Stimulated activated CD8-positive, alpha-beta memory T cell treated with anti-CD3 and anti-CD28 coated beads, Interleukin-2, amount 100 ng/mL, for 1 hour (primary cell): ENCODE results near the gene FKBP6.
"Not testable (repeated sequence)": the region's sequence is repeated elsewhere in the genome, so short reads cannot be mapped to it uniquely, and the experiment has no call there.

Experiments
- DNase-seq, 2 donors: peaks; one replicate each; pipeline ENCODE4 v3.0.0-alpha.2; 2020; ENCODE audit warnings: low read depth in 2 of 2

The FKBP6 gene

DNA sequence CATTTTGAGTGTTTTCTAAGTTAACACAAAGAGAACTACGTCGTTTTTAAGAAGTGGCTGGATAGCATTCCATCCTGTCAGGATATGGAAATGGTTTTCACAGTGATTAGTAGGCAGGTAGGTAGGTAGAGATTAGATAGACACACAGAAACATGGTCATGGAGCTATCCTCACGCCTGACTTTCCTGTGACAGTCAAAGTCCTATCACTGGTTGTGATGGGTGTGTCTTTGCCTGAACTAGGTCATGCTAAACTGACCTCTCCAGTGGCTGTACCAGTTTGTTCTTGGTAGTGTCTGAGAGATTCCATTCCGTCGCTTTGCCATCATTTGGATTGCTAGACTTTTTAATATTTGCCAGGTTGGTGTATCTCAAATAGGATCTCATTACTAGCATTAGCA is 28.2 kb downstream of the FKBP6 start:
- DNase-seq, result no peak

DNA sequence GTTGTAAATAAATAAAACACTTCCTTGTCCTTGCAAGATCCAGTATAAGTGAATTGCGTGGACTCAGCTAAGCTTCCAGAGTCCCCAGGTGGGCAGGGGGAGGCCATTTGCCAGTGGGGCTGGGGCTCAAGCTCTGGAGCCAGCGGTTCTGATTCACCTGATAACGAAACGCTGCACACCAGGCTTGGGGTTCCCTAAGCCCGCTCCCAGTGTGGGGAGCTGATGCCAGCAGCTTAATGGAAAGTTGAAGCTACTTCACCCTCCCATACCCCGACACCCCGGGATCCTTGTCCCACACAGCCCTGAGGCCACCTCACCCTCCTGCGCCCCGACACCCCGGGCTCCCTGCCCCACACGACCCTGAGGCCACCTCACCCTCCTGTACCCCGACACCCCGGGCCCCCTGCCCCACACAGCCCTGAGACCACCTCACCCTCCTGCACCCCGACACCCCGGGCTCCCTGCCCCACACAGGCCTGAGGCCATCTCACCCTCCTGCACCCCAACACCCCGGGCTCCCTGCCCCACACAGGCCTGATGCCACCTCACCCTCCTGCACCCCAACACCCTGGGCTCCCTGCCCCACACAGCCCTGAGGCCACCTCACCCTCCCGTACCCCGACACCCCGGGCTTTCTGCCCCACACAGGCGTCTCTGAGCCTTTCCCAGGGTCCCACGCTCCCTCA is 30.8 kb downstream of the FKBP6 start:
- no peak for DNase-seq

DNA sequence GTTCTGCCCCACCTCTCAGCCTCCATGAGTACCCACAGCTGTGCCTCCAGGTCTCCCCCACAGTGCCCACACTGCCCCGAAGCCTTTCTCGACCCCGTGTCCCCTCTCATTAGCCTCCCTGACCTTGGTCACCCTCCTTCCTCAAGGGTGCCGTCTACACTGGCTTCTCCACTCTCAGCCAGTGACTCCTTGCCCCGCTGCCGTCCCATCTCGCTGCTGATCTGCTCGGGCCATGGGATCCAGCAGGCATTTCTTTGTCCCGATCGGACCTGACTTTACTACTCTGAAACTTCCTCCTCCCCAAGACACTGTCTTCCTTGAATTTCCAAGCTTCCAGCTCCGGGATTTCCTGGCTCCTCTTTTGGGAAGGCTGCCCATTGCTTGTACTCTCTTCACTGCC is 31.3 kb downstream of the FKBP6 start:
- no peak for DNase-seq

DNA sequence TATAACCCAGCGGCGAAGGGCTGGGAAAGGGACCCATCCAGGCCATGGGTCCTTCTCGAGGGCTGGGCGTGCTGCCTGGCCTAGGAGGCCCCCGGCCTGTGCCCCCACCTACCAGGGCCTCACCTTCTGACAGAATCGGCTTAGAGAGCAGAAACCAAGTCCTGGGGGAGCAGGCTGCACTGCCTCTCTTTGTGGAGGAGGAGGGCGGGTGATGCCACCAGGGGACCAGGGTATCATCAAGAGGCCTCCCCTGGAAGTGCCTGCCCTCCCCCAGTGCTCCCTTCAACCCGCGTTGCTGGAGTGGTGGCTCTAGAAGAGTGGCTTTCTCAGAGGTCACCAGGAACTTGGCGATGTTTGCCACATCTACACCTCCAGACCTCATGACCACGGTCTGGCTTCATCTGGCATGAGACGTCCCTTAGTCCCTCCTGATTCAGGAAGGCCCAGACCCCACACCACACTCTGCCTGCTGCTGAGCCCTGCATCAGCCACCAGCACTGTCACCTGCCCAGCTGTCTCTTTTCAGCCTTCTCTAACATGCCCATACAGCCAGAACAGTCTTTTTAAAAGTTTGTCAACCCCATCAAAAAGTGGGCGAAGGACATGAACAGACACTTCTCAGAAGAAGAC is 31.9 kb downstream of the FKBP6 start:
- no peak for DNase-seq

DNA sequence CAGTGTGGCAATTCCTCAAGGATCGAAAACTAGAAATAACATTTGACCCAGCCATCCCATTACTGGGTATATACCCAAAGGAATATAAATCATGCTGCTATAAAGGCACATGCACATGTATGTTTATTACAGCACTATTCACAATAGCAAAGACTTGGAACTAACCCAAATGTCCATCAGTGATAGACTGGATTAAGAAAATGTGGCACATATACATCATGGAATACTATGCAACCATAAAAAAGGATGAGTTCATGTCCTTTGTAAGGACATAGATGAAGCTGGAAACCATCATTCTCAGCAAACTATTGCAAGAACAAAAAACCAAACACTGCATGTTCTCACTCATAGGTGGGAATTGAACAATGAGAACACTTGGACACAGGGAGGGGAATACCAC is 32.6 kb downstream of the FKBP6 start:
- DNase-seq, result not testable (repeated sequence)

DNA sequence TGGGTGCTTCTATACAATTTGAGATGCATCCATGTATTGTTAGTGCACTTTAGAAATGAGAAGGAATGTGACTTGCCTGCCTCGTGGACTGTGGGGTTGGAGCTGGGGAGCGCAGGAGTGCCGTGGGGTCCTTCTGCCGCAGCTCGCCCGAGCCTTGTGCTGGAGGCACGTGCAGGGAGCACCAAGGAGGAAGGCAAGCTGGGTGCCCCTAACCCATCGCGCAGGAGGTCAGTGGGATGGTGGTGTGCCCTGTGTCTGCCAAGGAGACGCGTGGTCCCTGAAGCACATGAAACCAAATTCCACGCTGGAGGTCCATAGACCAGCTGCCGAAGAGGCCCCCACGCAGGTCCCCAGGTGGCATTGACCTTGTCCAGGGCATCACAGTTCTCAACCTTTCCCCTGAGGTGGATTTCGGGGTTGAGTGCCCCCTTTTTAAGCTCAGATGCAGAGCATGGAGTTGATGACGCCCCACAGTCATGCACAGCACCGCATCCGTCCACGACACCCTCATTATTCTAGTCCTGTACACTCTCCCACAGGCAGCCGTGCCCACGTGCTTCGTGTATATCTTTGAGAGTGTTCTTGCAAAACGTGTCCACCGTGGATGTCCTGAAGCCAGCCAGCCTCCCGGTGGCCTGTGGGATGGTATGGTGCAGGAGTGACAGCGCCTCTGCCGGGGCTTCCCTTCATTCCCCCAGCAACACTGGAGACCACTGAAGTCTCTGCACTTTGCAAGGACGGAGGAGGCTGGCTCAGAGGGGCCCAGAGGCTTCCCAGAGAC is 35.5 kb downstream of the FKBP6 start:
- DNase-seq, result no peak

DNA sequence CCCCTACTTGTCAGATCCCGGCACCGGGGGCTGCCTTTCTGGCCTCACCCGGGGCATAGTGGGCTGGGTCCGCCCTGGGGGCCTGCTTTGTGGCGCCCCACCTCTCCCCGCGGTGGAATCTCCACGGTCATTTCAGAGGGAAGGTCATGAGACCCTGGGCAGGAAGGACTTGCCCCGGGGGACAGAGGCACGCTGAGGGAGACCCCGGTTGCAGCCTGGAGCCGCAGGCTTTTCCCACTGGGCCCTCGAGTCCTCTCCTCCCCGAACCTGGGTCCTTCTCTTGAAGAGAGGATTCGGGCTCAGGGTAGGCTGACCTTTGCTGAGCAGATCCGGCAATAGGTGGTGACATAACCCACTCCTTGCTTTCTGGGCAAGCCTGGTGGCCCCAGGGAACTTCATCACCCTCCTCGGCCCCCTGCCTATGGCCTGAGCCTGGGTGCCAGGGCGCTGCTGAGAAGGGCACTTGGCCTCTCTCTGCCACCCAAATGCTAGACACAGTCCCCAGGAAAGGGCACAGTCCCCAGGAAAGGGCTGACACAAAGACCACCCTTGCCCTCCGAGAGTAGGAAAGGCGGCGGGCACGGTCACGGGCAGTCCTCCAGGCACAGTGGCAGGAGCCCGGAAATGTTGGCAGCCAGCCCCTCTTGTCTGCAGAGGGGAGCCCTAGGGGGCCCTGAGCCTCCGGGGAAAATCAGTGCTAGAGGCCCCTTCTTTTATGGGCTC is 36.2 kb downstream of the FKBP6 start:
- no peak for DNase-seq

DNA sequence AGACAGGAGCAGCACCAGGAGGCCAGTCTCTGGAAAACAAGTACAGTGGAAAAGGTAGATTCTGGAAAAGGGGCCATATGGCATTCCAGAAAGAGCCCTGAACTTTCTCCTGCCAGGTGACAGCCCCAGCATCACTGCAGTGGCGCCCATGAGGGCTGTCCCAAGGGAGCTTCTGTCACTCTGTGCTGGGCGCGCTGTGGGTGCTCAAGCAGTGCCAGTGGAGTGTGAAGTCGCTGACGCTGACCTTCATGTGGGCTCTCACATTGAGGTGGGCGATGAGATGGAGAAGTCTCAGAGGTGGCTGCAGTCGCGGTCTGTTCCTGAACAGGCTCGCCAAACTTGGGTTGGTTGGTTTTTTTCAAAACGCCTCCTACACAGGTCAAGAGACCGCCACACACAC is 38.2 kb downstream of the FKBP6 start:
- no peak for DNase-seq

DNA sequence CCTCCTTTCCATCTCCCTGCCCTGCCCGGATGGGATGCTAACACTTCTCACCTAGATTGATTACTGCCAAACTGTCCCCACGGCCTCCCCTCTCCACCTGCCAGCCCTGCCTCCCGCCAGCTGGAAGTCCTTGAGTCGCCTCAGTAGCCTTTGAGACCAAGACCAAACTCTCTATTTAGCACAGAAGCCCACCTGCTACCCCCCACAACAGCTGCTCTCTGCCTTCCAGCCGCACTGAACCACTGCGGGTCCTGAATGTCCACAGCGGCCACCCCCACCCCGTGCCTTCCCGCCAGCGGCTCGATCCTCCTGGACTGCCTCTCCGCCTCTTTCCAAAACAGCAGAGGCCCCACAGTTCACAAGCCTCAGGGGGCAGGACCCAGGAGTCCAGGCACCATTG is 39.0 kb downstream of the FKBP6 start:
- no peak for DNase-seq

DNA sequence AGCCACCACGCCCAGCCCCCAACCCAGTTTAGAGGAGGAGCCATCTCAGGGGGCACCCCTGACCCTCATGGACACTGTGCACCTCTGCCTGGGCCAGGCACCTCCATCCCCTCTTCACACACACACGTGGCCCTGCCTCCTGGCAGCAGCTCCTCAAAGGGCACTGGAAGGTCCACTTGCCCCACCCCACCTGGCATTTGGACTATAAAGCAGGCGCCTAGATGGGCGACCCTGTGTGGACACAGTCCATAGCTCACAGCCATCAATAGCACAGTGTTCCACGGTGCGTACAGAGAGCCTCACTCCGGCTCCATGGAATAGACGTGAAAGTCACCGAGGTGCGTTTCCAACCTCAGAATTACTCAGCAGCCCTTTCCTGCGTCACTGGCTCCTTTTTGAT is 41.0 kb downstream of the FKBP6 start:
- no peak for DNase-seq

DNA sequence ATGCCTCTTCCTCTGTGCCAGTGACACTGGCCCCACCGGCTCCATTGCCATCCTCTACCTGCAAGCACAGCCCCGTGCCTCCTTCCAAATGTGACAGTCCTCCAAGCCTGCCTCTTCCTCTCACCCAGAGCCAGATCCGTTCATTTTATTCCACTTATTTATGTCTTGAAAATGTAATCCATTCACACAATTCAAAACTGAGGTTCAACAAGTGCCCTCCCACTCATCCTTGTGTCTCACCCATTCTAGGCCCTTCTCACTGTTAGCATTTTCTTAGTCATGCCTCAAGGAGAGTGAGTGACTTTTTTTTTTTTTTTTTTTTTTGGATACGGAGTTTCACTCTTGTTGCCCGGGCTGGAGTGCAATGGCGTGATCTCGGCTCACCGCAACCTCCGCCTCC is 41.7 kb downstream of the FKBP6 start:
- no peak for DNase-seq

DNA sequence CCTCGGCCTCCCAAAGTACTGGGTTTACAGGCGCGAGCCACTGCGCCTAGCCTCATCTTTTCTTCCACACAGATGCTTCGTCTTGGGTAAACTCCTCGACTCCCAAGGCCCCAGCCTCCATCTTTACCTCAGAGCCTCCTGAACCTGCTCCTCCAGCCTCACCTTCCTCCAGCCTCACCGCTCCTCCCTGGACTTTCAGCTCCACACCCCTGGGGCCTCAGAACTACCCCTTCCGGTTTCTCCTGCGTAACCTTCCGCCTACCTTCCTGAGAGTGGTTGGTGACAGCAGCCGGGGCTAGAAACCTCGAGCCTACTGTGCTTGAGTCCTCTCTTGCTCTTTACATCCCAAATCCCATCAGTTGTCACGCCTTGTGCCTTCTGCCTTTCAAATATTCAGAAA is 45.8 kb downstream of the FKBP6 start:
- DNase-seq, result no peak

DNA sequence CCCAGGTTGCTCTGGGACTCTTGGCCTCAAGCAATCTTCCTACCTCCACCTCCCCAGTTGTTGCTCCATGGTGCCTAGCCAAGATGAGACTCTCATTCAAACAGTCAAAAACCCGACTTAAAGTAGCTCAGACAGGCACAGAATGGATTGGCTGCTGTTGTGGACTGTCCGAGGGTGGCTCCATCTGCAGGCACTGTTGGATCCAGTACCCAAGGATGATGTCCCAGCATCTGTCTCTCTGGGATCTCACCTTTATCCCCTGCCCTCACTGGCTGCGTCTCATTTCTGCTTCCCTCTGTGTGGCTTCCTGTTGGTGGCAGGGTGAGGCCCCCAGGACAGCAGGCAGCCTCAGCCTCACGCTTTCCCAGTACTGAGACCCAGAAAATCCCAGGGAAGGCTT is 48.3 kb downstream of the FKBP6 start:
- not testable (repeated sequence) for DNase-seq

DNA sequence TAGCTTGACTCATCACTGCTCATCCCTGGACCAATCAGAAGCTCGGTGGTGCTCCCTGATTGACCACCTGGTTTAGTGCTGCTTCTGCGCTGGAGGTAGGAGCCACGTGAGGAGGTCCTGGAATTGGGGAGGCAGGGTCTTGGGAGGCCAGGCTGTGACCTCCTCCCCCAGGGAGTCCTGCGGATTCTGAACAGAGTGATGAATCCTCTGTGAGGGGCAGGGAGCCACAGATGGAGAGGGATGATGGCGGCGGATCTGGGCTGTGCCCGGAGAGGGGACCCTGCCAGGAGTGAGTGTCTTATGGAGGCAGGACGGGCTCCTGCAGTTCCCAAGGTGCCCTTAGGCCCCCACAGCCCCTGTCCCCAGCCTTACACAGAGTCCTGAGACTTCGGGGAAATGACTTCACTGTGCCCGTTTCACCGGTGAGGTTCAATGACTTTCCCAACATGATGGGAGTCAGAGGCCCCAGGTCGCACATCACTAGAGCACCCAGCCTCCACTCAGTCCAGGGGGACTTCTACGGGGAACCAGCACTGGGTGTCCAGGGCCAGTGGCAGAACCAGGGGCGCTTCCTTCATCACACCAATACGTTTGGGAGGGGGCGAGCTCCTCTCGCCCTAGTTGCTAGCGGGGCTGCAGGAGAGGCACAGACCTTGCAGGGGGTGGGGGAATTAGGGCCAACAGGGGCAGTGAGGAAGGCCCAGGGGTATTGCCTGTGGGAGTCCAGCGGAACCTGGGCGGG is 48.9 kb downstream of the FKBP6 start:
- no peak for DNase-seq

DNA sequence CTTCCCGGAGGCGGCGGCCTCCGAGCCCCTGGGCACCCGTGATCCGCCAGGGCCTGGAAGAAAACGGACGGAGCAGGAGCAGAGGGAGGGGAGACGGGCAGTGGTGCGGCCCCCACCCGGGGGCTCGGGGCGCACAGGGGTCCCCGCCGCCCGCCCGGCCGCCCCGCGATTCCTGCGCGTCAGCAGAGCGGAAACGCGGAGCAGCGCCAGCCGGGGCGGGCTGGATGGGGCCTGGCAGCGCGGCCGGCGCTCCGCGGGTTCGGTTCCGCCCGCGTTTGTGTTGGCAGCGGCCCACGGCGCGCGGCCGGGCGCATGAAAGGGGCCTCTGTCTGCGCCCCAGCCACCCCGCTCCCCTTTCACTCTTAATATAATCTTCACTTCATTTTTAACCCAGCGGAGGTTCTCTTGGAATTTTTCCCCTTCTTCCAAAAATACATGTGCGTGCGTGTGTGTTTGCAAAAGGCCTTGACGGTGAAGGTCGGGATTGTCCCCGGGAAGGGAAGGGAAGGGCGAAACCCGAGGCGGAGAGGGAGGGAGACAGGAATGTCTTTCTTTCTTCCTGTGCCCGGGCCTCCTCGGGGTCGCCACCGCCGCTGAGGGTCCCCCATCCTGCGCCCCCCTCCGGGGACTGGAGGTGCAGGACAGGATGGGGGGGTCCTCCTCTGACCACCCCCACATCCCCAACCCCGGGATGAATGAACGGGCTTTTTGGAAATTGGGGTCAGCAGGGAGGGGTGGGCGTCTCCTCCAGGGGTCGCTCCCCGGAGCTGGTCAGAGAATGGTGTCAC is 49.6 kb downstream of the FKBP6 start:
- not testable (repeated sequence) for DNase-seq

DNA sequence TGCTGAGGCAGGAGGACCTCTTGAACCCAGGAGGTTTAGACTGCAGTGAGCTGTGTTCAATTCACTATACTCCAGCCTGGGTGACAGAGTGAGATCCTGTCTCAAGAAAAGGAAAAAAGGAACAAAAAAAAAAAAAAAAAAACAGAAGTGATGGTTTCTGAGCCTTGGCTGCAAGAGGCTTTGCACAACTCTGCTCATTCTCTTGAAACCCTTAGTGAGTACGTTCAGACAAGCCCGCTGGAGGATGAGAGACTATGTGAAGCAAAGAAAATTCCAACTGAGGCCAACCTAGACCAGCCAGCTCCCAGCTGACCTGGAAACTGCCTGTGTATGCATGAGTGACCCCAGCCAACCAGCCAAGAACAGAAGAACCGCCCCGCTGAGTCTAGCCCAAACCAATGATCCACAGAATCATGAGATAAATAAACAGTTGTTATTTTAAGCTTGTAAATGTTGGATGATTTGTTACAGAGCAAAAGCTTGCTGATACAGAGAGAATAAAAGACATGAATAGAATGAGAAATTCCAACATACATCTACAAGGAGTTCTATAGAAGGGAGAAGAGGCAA is 55.1 kb downstream of the FKBP6 start:
- DNase-seq, result no peak

DNA sequence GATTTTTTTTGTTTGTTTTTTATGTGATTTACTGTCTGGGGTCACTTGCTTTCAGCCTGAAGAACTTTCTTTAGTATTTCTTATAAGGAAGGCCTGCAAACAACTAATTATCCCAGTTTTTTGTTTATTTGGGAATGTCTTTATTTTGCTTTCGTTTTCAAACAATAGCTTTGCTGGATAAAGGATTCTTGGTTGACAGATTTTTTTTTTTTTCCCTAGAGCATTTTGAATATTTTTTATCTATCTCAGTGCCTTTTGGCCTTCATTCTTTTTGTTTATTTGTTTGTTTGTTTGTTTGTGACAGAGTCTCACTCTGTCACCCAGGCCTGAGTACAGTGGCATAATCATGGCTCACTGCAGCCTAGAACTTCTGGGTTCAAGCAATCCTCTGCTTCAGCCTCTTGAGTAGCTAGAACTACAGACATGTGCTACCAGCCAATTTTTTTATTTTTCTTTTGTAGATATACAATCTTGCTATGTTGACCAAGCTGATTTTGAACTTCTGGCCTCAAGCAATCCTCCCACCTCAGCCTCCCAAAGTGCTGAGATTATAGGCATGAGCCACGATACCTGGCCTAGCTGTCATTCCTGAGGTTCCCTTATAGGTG is 59.4 kb downstream of the FKBP6 start:
- no peak for DNase-seq

DNA sequence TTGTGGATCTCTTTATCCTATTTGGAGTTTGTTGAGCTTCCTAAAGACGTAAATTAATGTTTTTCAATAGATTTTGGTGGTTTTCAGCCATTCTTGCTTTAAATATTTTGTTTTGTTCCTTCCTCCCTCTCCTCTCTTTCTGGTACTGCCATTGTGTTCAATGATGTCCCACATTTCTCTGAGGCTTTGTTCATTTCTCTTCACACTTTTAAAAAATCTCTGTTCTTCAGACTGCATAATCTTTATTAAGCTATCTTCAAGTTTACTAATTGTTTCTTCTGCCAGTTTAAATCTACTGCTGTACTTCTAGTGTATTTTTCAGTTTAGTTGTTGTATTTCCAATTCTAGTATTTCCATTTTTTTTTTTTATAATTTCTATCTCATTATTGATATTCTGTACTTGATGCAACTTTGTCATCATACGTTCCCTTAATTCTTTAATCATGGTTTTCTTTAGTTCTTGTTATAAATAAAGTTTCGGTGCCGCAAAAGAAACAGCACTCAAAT is 60.0 kb downstream of the FKBP6 start:
- no peak for DNase-seq

DNA sequence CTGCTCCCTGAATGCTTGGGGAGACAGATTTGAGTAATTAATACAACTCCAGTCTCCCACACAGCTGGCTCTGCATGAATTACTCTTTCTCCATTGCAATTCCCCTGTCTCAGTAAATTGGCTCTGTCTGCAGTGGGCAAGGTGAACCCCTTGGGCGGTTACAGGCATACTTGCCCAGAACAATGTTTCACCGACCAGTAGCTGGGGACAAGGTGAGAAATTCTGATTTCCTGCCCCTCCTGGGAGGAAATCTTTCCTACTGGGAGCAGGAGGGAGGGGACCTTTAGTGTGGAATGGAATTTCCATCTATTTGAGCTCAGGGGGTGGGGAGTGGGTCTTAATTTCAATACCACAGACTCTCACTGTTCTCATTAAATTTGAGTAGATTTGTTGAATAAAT is 63.4 kb downstream of the FKBP6 start:
- no peak for DNase-seq

DNA sequence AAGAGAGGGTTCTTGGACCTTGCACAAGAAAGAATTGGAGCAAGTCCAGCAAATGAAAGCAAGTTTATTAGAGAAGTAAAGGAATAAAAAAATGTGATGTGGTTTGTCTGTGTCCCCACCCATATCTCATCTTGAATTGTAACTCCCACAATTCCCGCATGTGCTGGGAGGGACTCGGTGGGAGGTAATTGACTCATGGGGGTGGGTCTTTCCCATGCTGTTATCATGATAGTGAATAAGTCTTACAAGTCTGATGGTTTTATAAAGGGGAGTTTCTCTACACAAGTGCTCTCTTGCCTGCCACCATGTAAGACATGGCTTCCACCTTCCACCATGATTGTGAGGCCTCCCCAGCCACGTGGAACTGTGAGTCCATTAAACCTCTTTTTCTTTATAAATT is 66.5 kb downstream of the FKBP6 start:
- DNase-seq, result no peak
